Heart left ventricle (tissue), 16 donors: Measurements from ENCODE around the gene STIM2. TPM values are rescaled to one million over a fixed set of nuclear protein-coding genes. Genes with fewer than 3 reads are reported as not detected.

Experiments
- ATAC-seq, 4 donors: fragments of 200-7000 bp; cut with Tn5 transposase; one replicate each; pipeline ENCODE4 v1.9.1; 2020 to 2022; ENCODE audit warnings: moderate library complexity in 4 of 4, mild to moderate bottlenecking in 3 of 4, moderate number of reproducible peaks in 1 of 4
- DNase-seq, 5 donors: peaks; one replicate each; pipeline ENCODE4 v3.0.0-alpha.2; 2020
- H3K27ac ChIP-seq, 12 donors: fragments of 200-600 bp; sonication (generic) in 4 of 12; one replicate each; pipeline versions ENCODE4 v1.5.0 to v1.8.0; 2016 to 2022; ENCODE audit warnings: mild to moderate bottlenecking in 2 of 12
- H3K27me3 ChIP-seq, 9 donors: fragments of 200-600 bp; sonication (generic) in 2 of 9; one replicate each; pipeline versions ENCODE4 v1.5.1 to v1.8.0; 2016 to 2022; ENCODE audit warnings: mild to moderate bottlenecking in 3 of 9
- H3K36me3 ChIP-seq, 9 donors: fragments of 200-600 bp; sonication (generic) in 2 of 9; one replicate each; pipeline versions ENCODE4 v1.5.0 to v1.8.0; 2018 to 2022; ENCODE audit warnings: mild to moderate bottlenecking in 2 of 9
- H3K4me1 ChIP-seq, 12 donors: fragments of 200-600 bp; sonication (generic) in 4 of 12; one replicate each; pipeline versions ENCODE4 v1.5.0 to v1.8.0; 2016 to 2022; ENCODE audit warnings: mild to moderate bottlenecking in 3 of 12
- H3K4me3 ChIP-seq, 12 donors: fragments of 200-600 bp; sonication (generic) in 4 of 12; one replicate each; pipeline versions ENCODE4 v1.5.0 to v1.8.0; 2017 to 2022; ENCODE audit warnings: mild to moderate bottlenecking in 9 of 12, moderate library complexity in 4 of 12
- H3K9me3 ChIP-seq, 12 donors: fragments of 200-600 bp; sonication (generic) in 4 of 12; one replicate each; pipeline versions ENCODE4 v1.5.0 to v1.8.0; 2016 to 2022; ENCODE audit warnings: mild to moderate bottlenecking in 1 of 12
- CTCF ChIP-seq, 12 donors: fragments of 200-600 bp; sonication (generic) in 4 of 12; IDR thresholded peaks; one replicate each; pipeline versions ENCODE4 v1.5.0 to v1.8.0; 2018 to 2022; ENCODE audit warnings: antibody characterized with exemption in 12 of 12, mild to moderate bottlenecking in 5 of 12
- POLR2A ChIP-seq, 2 donors: fragments of 450-650 bp; IDR thresholded peaks; one replicate each; pipeline ENCODE4 v1.6.1; 2017; ENCODE audit warnings: antibody characterized with exemption in 2 of 2, mild to moderate bottlenecking in 2 of 2, moderate library complexity in 2 of 2
- WGBS, 4 donors: extraction: QIAGEN DNeasy Blood & Tissue Kit in 2 of 4; methylation state at CpG; one replicate each; pipeline versions ENCODE4 v1.1.5 to v1.1.7; 2013 to 2018; 5-methylcytosine and 5-hydroxymethylcytosine counted together
- intact Hi-C, 10 donors: fragments of 100-400 bp; cut with DNase I; formaldehyde crosslinking; loops; one replicate each; pipeline versions ENCODE4 v1.11.1 to v1.14.2; 2022
- polyA plus RNA-seq, 2 donors: library from polyadenylated mRNA; stranded (reverse); fragments of 200-250 nt; gene quantifications; one replicate each; pipeline ENCODE4 v1.2.3, GENCODE V29; 2013
- total RNA-seq, 9 donors: library from RNA; depleted of rRNA in 2 of 9; stranded (reverse); fragments of >200 nt in 2 of 9; fragmentation: NEBNext Ultra II Directional in 3 of 9; extraction: Animal tissue kit (Norgen Biotek cat#: 25700) in 3 of 9; gene quantifications; one replicate each; pipeline versions ENCODE4 v1.1.0 to v1.2.4, GENCODE V29; 2016 to 2023
- donor health status: ischemic (EF 13 %, LVEDD 7.1; RV severe dilation, severe dysfunction).
- donor health status: healthy with polysubstance abuse.
- donor health status: DM: no; HTN: yes; CAD: no.
- donor health status: DM: no; HTN: no; CAD: no.
- donor health status: ischemic (EF 25% LVEDD 6.9; RV normal size, moderate dysfunction).
- donor health status: ischemic (EF 25% LVEDD 5.7; RV mildly dilated, moderate dysfunction).
- donor health status: healthy.
- donor health status: DM: yes; HTN: yes; CAD: no.
- donor health status: ischemic (EF 35%, LVEDD 5.7; RV mildly dilated, moderate dysfunction).
- donor health status: nonischemic (EF 11% LVEDD 7.7; RV severe dilation, severe dysfunction).
- donor health status: DM: yes; HTN: yes; CAD: no.
- donor health status: PGD.
- donor health status: ischemic (EF 29% LVEDD 5.4; RV normal size, mild dysfunction).
- donor health status: nonischemic (EF 23%, LVEDD 6.1; RV moderate dilation, normal function).

STIM2 gene
- total and polyA plus RNA-seq, 11 donors: 4.6 to 17.3 (median 8.8) TPM

- Histone ChIP-seq H3K27me3 (no peaks in the 10 kb centered on the region), H3K36me3 (peaks cover 0 to 66% (median 48%) of the 10 kb centered on the region in 9 donors), H3K27ac (no peak overlapping the region), H3K4me3 (no peak overlapping the region), H3K9me3 (peaks cover 0 to 11% (median 0%) of the 10 kb centered on the region in 12 donors), H3K4me1 (no peaks in the 10 kb centered on the region)
- ATAC-seq (no peak), DNase-seq (no peak)
- intact Hi-C loops: no loop called here
- no peak for TF ChIP-seq CTCF (IDR thresholded peaks at IDR 0.05)
- TF ChIP-seq POLR2A (IDR thresholded peaks at IDR 0.05): no peak
Measured at GRCh38 chr4:27020603-27021002, 160.0 kb downstream of the STIM2 start.

- ATAC-seq: no peak
- H3K36me3 ChIP-seq: peaks cover 0 to 59% (median 42%) of the 10 kb centered on the region in 9 donors
- intact Hi-C loops: no loop called here
Measured at GRCh38 chr4:27022963-27023362, 162.3 kb downstream of the STIM2 start.

GRCh38 chr4:27023366-27023765 lies 162.7 kb downstream of the STIM2 start:
- intact Hi-C loops: no loop called here
- Histone ChIP-seq H3K4me3 (no peak overlapping the region), H3K9me3 (no peaks in the 10 kb centered on the region), H3K36me3 (peaks cover 0 to 55% (median 38%) of the 10 kb centered on the region in 9 donors), H3K4me1 (no peaks in the 10 kb centered on the region), H3K27me3 (no peaks in the 10 kb centered on the region), H3K27ac (no peak overlapping the region)
- DNase-seq: no peak
- TF ChIP-seq POLR2A (IDR thresholded peaks at IDR 0.05) (no peak), CTCF (IDR thresholded peaks at IDR 0.05) (no peak)
- ATAC-seq: no peak
- WGBS, 4 donors: 81 to 93% (median 90%) methylated on average over 4 of the region's 4 CpGs

More at GRCh38 chr4:27022963-27023362, 162.3 kb downstream of the STIM2 start:
- no peak for TF ChIP-seq POLR2A (IDR thresholded peaks at IDR 0.05)
- no peak for TF ChIP-seq CTCF (IDR thresholded peaks at IDR 0.05)
- Histone ChIP-seq H3K27me3 (no peaks in the 10 kb centered on the region), H3K9me3 (no peaks in the 10 kb centered on the region), H3K4me1 (no peaks in the 10 kb centered on the region), H3K27ac (no peak overlapping the region), H3K4me3 (no peak overlapping the region)
- 89 to 91% (median 90%) methylated on average over 3 of the region's 3 CpGs for WGBS, 4 donors
- no peak for DNase-seq

- Histone ChIP-seq H3K27ac (no peak overlapping the region), H3K4me3 (no peak overlapping the region), H3K27me3 (no peaks in the 10 kb centered on the region), H3K4me1 (no peaks in the 10 kb centered on the region), H3K36me3 (peaks cover 0 to 41% (median 23%) of the 10 kb centered on the region in 9 donors), H3K9me3 (no peaks in the 10 kb centered on the region)
- 32 to 48% (median 45%) methylated on average over 2 of the region's 2 CpGs for WGBS, 4 donors
- ATAC-seq: no peak
- intact Hi-C loops: no loop called here
- TF ChIP-seq CTCF (IDR thresholded peaks at IDR 0.05): no peak
- TF ChIP-seq POLR2A (IDR thresholded peaks at IDR 0.05): no peak
- DNase-seq: no peak
Measured at GRCh38 chr4:27024805-27025204, 164.2 kb downstream of the STIM2 start.
